ENCODE data around the gene RIMBP2. TPM values are rescaled to one million over a fixed set of nuclear protein-coding genes. Genes with fewer than 3 reads are reported as not detected.
A peak's percentile ranks its signal among the peaks of the same experiment; 100 is the strongest.

Gene RIMBP2
- total RNA-seq, 8 experiments from 2014 or later: 0.09 to 24.7 (median 13.0) TPM

- in situ Hi-C loops (cut with MboI; ENCODE audit: low pct_unique_long_range_greater_than_20kb in 2 of 9, low sequenced_read_pairs in 9 of 9, unreplicated experiment in 9 of 9): no loop called here
- Histone ChIP-seq H3K27ac (no peak overlapping the region), H3K4me3 (no peak overlapping the region), H3K4me1 (replicated peaks in 1 of 2) (peaks cover 0 to 19% of the 10 kb centered on the region in 2 donors)
- ATAC-seq (replicated peaks in 6 of 8): peak in 1 of 8 experiments; percentile 20
- 0 to 38% (median 13%) methylated on average over 1 to 6 of the region's 6 CpGs; no CpG with 5 or more reads in 2 of the 10 experiments for WGBS, 10 experiments
Measured at GRCh38 chr12:130526813-130527212, 189.3 kb downstream of the RIMBP2 start.

- H3K27ac ChIP-seq: no peak overlapping the region
- WGBS, 10 experiments: 0 to 88% (median 40%) methylated on average over 1 to 7 of the region's 10 CpGs; no CpG with 5 or more reads in 3 of the 10 experiments
- ATAC-seq (replicated peaks in 6 of 8): no peak
- H3K4me1 ChIP-seq (replicated peaks in 1 of 2): peaks cover 0 to 12% of the 10 kb centered on the region in 2 donors
- H3K4me3 ChIP-seq: no peak overlapping the region
- in situ Hi-C loops (cut with MboI; ENCODE audit: low pct_unique_long_range_greater_than_20kb in 2 of 9, low sequenced_read_pairs in 9 of 9, unreplicated experiment in 9 of 9): no loop called here
Measured at GRCh38 chr12:130525384-130526172, 190.5 kb downstream of the RIMBP2 start.

- 0 to 93% (median 47%) methylated on average over 2 to 7 of the region's 8 CpGs for WGBS, 10 experiments
- no peak overlapping the region for H3K27ac ChIP-seq
- in situ Hi-C loops (cut with MboI; ENCODE audit: low pct_unique_long_range_greater_than_20kb in 2 of 9, low sequenced_read_pairs in 9 of 9, unreplicated experiment in 9 of 9): no loop called here
- H3K4me1 ChIP-seq (replicated peaks in 1 of 2): peaks cover 0 to 4% of the 10 kb centered on the region in 2 donors
- ATAC-seq (replicated peaks in 6 of 8): no peak
- no peak overlapping the region for H3K4me3 ChIP-seq
Measured at GRCh38 chr12:130524759-130525158, 191.3 kb downstream of the RIMBP2 start.

DNA sequence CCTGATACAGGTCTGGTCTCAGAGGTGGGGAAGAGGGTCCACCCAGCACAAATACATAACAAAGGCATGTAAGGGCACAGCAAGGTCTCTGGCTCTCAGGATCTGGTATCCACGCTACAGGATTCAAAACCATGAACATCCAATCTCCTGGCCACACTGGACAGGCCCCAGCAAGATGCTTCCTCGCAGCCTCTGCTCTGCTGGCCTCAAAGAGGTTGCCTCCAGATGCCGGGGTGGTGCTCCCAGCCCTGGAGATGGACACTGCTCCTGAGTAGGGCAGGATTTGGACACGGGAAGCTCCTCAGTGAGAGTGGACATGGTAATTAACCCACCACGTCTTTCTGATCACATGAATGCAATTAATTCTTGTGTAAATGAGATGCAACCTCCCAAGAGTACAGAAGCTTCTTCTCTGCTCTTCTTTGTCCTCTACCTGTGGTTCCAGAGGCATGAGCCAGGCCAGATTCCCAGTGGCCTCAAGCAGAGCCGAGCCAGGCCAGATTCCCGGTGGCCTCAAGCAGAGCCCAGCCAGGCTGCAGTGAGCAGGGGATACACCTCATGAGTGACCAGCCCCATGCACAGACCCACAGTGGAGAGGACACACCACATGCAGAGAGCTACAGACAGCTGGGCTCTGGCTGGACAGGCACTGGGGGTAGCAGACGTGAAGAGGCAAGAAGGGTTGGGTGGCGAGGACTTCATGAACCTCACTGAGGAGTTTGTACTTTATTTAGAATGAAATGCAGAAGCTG is 192.1 kb downstream of the RIMBP2 start:
- 0 to 67% (median 40%) methylated on average over 1 to 7 of the region's 9 CpGs; no CpG with 5 or more reads in 3 of the 10 experiments for WGBS, 10 experiments
- in situ Hi-C loops (cut with MboI; ENCODE audit: low pct_unique_long_range_greater_than_20kb in 2 of 9, low sequenced_read_pairs in 9 of 9, unreplicated experiment in 9 of 9): no loop called here
- ATAC-seq (replicated peaks in 6 of 8): no peak

GRCh38 chr12:130523208-130523607 is 192.9 kb downstream of the RIMBP2 start:
- ATAC-seq (replicated peaks in 6 of 8): no peak
- 0 to 87% (median 34%) methylated on average over 2 to 4 of the region's 9 CpGs; no CpG with 5 or more reads in 3 of the 10 experiments for WGBS, 10 experiments
- Histone ChIP-seq H3K27ac (no peak overlapping the region), H3K4me1 (replicated peaks in 1 of 2) (no peaks in the 10 kb centered on the region), H3K4me3 (no peak overlapping the region)
- in situ Hi-C loops (cut with MboI; ENCODE audit: low pct_unique_long_range_greater_than_20kb in 2 of 9, low sequenced_read_pairs in 9 of 9, unreplicated experiment in 9 of 9): no loop called here

More for the DNA sequence above, 192.1 kb downstream of the RIMBP2 start:
- H3K4me1 ChIP-seq (replicated peaks in 1 of 2): no peaks in the 10 kb centered on the region
- no peak overlapping the region for H3K27ac ChIP-seq
- H3K4me3 ChIP-seq: no peak overlapping the region

GRCh38 chr12:130522244-130522834 is 193.8 kb downstream of the RIMBP2 start:
- Histone ChIP-seq H3K4me1 (replicated peaks in 1 of 2) (no peaks in the 10 kb centered on the region), H3K4me3 (no peak overlapping the region), H3K27ac (no peak overlapping the region)
- WGBS, 10 experiments: 0 to 90% (median 30%) methylated on average over 1 to 2 of the region's 17 CpGs; no CpG with 5 or more reads in 6 of the 10 experiments
- ATAC-seq (replicated peaks in 6 of 8): no peak
- in situ Hi-C loops (cut with MboI; ENCODE audit: low pct_unique_long_range_greater_than_20kb in 2 of 9, low sequenced_read_pairs in 9 of 9, unreplicated experiment in 9 of 9): no loop called here

- WGBS, 10 experiments: 0 to 91% (median 80%) methylated on average over 1 to 7 of the region's 11 CpGs; no CpG with 5 or more reads in 6 of the 10 experiments
Measured at GRCh38 chr12:130521375-130522124, 194.5 kb downstream of the RIMBP2 start.

GRCh38 chr12:130520784-130521183 is 195.3 kb downstream of the RIMBP2 start:
- H3K4me3 ChIP-seq: no peak overlapping the region
- ATAC-seq (replicated peaks in 6 of 8): no peak
- H3K27ac ChIP-seq: no peak overlapping the region
- in situ Hi-C loops (cut with MboI; ENCODE audit: low pct_unique_long_range_greater_than_20kb in 2 of 9, low sequenced_read_pairs in 9 of 9, unreplicated experiment in 9 of 9): no loop called here
- H3K4me1 ChIP-seq (replicated peaks in 1 of 2): no peaks in the 10 kb centered on the region
- 0 to 83% (median 46%) methylated on average over 1 to 2 of the region's 3 CpGs; no CpG with 5 or more reads in 4 of the 10 experiments for WGBS, 10 experiments

More at GRCh38 chr12:130521375-130522124, 194.5 kb downstream of the RIMBP2 start:
- in situ Hi-C loops (cut with MboI; ENCODE audit: low pct_unique_long_range_greater_than_20kb in 2 of 9, low sequenced_read_pairs in 9 of 9, unreplicated experiment in 9 of 9): no loop called here
- Histone ChIP-seq H3K4me3 (no peak overlapping the region), H3K4me1 (replicated peaks in 1 of 2) (no peaks in the 10 kb centered on the region), H3K27ac (no peak overlapping the region)
- ATAC-seq (replicated peaks in 6 of 8): no peak

GRCh38 chr12:130517588-130517987 is 198.5 kb downstream of the RIMBP2 start:
- in situ Hi-C loops (cut with MboI; ENCODE audit: low pct_unique_long_range_greater_than_20kb in 2 of 9, low sequenced_read_pairs in 9 of 9, unreplicated experiment in 9 of 9): no loop called here
- Histone ChIP-seq H3K4me3 (no peak overlapping the region), H3K27ac (no peak overlapping the region), H3K4me1 (replicated peaks in 1 of 2) (peaks cover 0 to 15% of the 10 kb centered on the region in 2 donors)
- WGBS, 10 experiments: 0 to 80% (median 78%) methylated on average over 1 to 2 of the region's 3 CpGs; no CpG with 5 or more reads in 7 of the 10 experiments
- ATAC-seq (replicated peaks in 6 of 8): no peak

- peak in 4 of 8 experiments; percentile 9 to 64 (median 26) for ATAC-seq (replicated peaks in 6 of 8)
- Histone ChIP-seq H3K4me3 (no peak overlapping the region), H3K4me1 (replicated peaks in 1 of 2) (peaks cover 0 to 18% of the 10 kb centered on the region in 2 donors), H3K27ac (no peak overlapping the region)
- in situ Hi-C loops (cut with MboI; ENCODE audit: low pct_unique_long_range_greater_than_20kb in 2 of 9, low sequenced_read_pairs in 9 of 9, unreplicated experiment in 9 of 9): no loop called here
- WGBS, 10 experiments: 0 to 32% (median 10%) methylated on average over 1 to 5 of the region's 5 CpGs; no CpG with 5 or more reads in 4 of the 10 experiments
Measured at GRCh38 chr12:130514149-130514551, 201.9 kb downstream of the RIMBP2 start.

DNA sequence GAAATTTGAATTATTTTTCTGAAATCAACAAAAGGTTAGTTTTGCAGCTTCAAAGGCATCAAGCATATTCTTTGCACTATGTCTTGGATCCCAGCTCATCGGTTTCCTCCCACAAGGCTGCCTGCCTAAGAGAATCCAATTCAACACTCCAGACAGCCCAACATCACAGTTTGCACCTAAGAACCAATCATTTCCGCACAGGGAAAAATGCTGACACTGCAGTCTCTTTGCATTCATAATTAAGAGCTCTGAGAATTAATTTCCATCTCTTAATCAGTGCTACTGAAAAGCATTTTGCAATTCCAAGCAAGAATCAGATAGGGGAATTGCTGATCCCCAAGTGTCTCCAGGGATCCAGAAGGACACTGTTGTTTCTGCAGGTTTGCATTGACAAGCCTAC is 202.5 kb downstream of the RIMBP2 start:
- WGBS, 10 experiments: 17 to 100% (median 63%) methylated on average over 1 to 2 of the region's 2 CpGs; no CpG with 5 or more reads in 3 of the 10 experiments
- in situ Hi-C loops (cut with MboI; ENCODE audit: low pct_unique_long_range_greater_than_20kb in 2 of 9, low sequenced_read_pairs in 9 of 9, unreplicated experiment in 9 of 9): no loop called here
- Histone ChIP-seq H3K4me3 (no peak overlapping the region), H3K27ac (no peak overlapping the region), H3K4me1 (replicated peaks in 1 of 2) (peaks cover 0 to 24% of the 10 kb centered on the region in 2 donors)
- no peak for ATAC-seq (replicated peaks in 6 of 8)

- 50 to 94% (median 90%) methylated on average over 4 to 9 of the region's 12 CpGs; no CpG with 5 or more reads in 6 of the 10 experiments for WGBS, 10 experiments
- Histone ChIP-seq H3K4me3 (no peak overlapping the region), H3K27ac (no peak overlapping the region), H3K4me1 (replicated peaks in 1 of 2) (peaks cover 0 to 30% of the 10 kb centered on the region in 2 donors)
- ATAC-seq (replicated peaks in 6 of 8): no peak
- in situ Hi-C loops (cut with MboI; ENCODE audit: low pct_unique_long_range_greater_than_20kb in 2 of 9, low sequenced_read_pairs in 9 of 9, unreplicated experiment in 9 of 9): no loop called here
Measured at GRCh38 chr12:130511285-130511684, 204.8 kb downstream of the RIMBP2 start.

Measured in motor neuron (in vitro differentiated cells).